Peyer's patch (tissue), 4 donors: ENCODE measurements around the gene WDFY4.

Experiments used
- CTCF ChIP-seq, 6 experiments: fragments of 450-650 bp in 4 of 6; fragments of 200-600 bp in 2 of 6; sonication (generic) in 1 of 6; IDR thresholded peaks; one replicate each; pipeline ENCODE4 v1.5.1; 2017 to 2019; ENCODE audit warnings: antibody characterized with exemption in 6 of 6, mild to moderate bottlenecking in 3 of 6, moderate library complexity in 1 of 6
- POLR2A ChIP-seq, 2 donors: fragments of 450-650 bp; IDR thresholded peaks; one replicate each; pipeline ENCODE4 v1.5.1; 2017; ENCODE audit warnings: antibody characterized with exemption in 2 of 2, mild to moderate bottlenecking in 2 of 2, moderate library complexity in 2 of 2

- TF ChIP-seq POLR2A (IDR thresholded peaks at IDR 0.05) (no peak), CTCF (IDR thresholded peaks at IDR 0.05) (no peak)
Measured at GRCh38 chr10:48782386-48782785, 97.7 kb downstream of the WDFY4 start.
